Measurements from ENCODE around the gene CDC20B.

The CDC20B gene, protein sequence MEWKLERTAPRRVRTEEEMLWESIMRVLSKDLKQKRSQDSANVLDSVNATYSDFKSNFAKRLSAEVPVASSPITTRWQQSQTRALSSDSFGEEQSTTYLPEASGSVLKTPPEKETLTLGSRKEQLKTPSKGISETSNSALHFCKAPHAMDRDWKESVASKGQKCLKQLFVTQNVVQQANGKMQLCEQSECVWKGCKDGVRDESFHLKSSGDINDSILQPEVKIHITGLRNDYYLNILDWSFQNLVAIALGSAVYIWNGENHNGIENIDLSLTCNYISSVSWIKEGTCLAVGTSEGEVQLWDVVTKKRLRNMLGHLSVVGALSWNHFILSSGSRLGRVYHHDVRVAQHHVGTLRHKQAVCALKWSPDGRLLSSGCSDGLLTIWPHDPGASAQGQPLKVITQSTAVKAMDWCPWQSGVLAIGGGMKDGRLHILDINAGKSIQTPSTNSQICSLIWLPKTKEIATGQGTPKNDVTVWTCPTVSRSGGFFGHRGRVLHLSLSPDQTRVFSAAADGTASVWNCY

DNA sequence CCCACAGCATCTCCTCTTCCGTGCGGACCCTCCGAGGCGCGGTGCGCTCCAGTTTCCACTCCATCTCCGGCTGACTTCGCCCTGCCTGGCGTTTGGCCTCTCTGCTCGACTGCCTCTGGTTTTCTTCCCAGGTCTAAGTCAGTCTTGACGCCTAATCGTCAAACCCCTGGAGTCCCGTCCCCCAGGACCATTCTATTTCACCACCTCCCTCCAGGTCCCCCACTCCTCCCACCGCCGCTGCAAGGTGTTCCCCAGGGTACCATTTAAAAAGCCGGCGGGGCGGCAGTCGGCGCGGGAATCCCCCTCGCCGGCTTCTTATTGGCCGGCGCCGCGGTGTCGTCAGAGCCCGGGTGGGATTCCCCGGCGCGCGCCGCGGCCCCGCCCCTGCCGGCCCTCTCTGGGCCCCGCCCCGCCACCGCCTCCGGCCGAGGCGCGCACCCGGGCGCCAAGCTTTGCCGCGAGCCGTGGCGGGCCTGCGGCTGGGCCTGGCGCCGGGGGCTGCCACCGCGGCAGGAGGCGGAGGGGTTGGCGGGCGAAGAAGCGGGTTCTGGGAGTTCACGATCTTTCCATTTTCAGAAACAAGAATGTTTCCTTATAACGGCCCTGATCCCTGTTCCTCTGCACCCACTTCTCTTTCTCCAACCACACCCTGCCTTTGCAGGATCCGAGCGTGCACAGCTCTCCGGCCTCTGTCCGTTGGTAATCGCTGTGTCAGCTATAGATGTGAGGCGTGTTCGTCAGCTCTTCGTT lies at the start of gene CDC20B:
Gene CDC20B, minus strand, starts transcription at position 241 of the 750 bp plus-strand sequence. Its CDS starts 177 bp downstream, at position 64.
- DNase-seq, result no peak

DNA sequence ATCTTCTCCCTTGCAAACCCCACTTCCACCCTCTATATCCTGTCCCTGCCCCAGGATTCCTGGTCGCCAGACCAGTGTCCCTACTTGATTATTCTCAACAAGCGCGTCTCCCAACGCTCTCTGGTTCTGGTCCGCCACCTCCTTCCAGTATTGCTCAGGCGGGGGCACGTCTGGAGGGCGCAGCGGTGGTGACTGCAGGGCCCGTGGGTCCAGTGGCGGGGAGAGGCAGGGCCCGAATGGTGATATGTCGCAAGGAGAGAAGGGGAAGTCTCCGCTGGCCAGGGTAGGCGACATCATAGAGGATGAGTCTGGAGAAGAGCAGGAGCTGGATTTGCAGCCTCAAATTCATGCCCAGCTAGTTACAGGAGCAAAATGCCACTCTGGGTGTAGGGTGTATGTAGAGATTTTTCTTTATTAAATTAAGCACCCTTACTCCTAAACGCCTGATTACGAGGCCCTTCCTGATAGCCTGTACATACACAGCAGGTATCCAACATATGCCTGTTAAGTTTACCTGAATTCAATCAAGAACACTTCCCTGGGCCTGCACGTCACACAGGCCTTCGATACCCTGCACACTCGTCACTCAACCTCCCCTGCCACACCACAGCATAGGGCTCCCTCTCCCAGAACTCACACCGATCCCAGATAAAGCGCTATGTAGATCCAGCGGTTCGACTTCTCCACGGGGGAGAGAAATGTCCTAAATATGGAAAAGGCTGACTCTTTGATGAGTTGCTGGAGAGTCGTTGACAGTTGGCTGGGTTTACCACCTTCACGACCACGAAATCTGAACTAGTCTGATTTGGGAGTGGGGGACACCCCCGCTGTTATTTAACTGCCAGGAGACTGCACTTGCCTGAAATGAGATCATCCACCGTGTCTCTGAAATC lies 49.4 kb upstream of the CDC20B start:
- DNase-seq, result no peak

DNA sequence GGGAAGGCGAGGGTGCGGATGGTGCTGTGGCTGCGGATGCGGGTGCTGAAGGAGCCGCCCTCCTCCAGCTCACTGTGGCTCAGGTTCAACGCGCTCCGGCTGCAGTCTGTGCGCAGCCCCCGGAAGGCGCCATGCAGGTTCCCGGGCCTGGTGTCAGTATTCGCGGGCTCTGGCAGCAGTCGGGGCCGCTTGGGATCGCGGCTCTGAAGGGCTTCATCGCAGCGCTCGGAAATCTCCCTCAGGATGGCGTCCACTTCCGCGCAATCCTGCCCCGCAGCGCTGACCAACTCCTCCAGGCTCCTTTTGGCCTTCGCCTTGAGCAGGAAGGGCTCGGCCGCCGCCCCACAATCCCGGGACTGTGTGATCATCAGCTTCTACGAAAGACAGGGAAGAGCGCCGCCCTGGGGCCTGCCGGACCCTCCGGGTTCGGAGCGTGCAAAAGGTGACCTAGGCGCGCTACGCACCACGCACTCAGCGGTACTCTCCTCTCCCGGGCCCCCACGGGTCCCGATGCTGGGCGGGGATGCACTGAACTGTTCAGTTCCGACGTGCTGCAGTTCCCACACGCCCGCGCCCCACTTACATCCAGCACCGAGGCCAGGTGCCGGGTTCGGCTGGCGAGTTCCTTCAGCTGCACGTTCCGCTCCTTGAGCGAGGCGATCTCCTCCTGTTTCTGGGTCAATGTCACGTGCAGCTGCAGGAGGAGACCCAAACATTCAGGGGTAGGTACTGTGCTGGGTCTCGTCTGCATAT lies 47.6 kb upstream of the CDC20B start:
- DNase-seq, result no peak

DNA sequence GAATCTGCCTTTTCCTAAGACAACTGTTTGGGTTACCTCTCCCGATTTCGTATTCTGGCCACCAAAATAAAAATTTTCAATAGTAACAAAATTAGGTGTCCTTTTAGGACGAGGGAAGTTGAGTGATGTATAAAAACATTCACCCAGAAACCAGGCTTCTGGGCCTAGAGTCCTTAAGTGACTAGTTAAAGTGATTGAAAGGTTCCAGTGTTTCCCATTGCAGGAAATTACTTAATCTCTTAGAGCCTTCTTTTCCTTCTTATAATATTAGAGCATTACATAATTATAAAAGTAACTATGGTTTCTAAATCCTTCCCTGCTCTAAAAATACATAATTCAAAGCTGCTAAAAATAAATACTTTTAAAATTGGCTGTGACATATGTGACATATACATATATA lies 46.8 kb upstream of the CDC20B start:
- no peak for DNase-seq

DNA sequence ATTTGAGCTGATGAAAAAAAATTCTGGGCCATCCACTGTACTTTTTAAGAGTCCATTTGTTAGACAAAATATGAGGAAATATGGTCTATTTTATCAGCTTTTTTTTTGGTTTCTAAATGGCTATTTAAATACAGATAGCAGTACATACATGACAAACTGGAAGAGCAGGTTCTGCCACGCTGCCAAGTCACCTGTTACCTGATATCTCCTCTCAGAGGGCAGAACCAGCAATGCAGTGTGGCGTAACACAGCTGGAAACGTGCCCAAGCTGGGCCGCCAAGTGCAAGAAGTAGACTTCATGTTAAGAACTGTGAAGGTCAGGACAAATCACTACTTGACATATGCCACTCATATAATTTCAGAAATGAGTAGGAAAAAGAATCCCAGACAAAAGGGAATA lies 46.0 kb upstream of the CDC20B start:
- no peak for DNase-seq

DNA sequence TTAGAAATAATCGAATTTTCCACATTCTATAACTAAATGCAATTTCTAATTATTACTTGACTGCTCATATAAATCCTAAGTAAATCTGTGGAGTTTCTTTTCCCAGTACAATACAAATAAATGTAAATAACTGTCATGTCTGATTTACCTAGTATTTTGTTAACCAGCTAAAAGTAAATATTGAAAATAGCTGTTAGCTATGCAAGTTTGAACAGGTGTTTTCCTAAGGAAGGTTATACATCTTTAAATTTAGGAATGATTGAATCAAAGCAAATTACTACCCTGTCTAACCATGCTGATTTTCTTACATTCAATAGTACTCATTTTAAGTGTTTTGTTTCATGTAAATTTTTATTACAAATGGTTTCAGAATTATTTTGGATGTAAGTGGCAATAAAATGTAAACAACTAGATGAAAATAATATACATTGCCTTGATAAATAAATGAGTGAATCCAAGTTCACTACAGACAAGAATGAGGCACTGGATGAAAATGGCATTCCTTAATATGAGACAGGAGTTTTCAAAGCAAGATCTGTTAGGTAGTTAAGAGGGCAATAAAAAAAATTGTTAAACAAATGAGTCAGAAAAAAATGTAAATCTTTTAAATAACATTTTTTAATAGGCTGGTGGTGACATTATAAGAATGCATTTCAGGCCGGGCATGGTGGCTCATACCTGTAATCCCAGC lies 38.4 kb upstream of the CDC20B start:
- no peak for DNase-seq

DNA sequence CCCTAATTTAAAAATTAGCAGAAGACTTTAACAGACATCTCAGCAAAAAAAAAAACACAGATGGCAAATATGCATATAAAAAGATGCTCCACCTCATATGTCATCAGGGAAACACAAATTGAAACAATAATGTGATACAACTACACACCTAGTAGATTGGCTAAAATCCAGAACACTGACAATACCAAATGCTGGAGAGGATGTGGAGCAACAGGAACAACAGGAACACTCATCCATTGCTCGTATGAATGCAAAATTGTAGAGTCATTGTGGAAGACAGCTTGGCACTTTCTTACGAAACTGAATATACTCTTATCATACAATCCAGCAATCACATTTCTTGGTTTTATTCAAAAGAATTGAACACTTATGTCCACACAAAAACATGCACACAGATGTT lies 32.0 kb upstream of the CDC20B start:
- no peak for DNase-seq

DNA sequence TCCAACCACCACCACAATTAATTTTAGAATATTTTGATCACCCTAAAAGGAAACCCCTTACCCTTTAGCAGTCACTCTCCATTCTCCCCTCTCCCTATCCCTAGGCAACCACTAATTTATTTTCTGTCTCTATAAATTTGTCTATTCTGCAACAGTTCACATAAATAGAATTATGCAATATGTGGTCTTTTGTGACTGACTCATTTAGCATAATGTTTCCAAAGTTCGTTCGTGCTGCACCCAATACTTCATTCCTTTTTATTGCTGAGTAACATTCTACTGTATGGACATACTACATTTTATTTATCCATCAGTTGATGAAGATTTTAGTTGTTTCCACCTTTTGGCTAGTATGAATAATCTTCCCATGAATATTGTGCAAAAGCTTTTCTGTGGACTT lies 18.2 kb upstream of the CDC20B start:
- DNase-seq, result no peak

DNA sequence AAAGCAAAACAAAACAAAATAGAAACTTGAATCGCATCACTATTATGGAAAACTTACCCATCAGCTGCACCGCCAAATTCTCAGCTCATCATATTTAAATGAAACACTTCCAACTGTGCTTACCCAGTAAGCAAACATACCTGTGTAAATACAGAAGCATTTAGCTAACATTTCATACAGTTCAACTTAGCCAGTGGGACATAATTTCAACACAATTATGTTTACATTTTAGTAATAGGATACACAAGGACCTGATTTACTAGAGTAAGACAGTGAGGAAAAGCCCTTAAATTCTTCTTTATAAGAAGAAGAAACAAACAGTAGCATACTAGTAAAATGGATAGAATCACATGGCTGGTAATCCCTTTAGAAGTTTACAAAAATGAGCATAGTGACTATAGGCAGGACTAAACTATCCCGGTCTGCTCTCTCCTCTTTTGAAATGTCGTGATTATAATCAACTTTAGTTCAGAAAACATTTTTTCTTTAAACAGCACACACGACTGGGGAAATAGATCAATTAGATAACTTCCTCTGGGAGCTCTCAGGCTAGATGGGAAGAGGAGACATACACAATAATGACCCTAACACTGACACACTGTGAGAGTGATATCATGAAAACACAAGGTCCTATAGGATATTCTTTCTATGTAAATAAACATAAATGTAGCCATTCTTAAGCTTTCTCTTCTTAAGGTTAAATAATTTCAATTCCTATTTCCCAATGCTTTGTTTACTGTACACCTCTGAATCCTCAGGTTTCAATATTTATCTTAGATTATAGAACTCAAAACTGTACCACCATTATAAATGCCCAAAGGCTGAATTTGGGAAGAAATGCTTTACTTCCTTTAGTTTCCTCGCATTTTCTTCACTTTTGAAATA lies 15.9 kb upstream of the CDC20B start:
- DNase-seq, result no peak

DNA sequence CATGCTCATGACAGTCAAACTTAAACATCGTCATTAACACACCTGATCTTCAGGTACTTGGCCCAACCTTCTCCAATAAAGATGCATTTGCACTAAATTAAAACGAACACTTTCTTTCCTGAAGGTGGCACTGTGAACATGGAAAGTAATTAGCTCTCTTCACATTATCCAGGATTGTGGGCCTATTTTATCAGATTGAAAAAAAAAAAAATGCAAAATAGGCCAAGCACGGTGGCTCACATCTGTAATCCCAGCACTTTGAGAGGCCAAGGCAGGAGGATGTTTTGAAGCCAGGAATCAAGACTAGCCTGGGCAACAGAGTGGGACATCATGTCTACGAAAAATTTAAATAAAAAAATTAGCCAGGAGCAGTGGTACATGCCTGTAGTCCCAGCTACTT lies 14.4 kb upstream of the CDC20B start:
- no peak for DNase-seq

DNA sequence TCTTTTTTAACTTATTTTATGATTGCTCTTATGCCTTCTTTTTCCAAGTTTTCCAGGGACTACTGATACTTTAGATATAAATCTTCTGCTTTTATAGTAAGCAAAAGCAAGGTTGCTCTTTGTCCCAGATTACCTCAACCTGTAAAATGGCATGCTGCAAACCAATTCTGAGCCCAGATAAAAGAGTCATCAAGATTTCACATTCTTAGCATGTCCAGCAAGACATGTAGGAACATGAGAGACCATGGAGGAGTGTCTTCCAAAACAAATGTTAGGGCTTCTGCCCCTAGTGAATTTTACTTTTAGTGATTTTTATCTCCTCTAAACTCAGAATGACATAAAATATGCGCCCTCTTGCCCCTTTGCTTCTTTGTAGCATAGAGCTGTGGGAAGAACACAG lies 7.0 kb upstream of the CDC20B start:
- DNase-seq, result no peak

DNA sequence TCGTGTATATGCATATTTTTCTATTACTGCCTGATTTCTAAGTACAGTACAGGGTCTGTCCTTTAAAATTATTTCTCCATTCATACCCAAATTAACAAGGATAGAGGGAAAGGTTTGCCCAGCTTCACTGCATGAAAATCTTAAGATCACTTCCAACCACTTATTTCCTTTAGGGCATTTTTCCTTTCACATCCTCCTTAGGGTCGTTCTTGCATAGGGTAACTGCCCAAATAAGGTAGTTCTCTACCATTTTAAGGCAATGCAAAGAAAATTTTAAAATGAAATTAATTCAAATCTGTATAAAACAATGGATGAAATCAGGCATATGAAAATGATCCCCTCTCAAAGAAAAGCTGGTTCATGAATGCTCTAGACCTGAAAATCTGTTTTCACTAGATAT lies 4.1 kb upstream of the CDC20B start:
- no peak for DNase-seq

DNA sequence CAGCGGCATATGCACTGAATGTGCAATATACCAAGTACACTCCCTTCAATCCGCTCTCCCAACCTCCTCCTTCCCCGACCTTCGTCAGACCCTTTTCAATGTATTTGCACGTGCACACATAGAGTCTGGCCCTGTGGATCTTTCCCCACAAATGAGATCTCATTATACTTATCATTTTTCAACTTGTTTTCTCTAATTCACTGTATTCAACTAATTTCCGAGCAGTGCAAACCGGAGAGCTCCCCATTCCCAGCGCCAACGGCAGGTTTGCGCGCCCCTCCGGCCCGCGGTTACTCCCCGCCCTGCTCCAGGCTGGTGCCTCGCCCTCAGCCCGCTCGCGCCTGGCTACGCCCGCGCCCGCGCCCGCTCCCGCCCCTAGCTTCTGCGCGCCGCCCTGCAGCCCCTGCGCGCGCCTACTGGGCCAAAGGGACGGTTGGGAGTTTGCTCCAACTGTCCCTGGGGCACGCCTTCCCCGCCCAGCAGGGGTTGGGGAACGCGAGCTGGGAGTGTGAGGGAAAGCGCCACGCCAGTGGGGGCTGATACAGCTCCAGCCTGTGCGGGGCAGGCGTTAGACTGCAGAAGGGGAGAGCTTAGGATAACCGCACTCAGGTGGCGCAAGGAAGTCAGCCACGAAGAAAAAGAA lies 3.3 kb upstream of the CDC20B start:
- DNase-seq, result no peak

DNA sequence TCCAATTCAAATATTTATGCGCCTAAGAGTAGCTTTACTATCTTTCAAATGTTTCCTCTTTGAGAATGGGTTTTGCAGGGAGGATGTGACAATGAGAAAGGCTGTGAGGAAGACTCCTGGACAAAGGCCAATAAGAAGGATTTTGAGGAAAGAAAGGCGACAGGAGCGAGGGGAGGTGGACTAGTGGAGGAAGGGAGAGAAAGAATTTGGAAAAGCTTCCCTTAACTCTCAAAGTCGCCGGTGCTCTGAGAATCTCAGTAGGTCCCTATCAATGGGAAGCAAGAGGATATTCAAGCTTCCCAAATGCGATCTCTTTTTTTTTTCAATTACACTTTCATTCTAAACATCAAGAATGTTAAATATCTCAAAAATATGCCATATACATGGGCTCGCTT lies 2.8 kb upstream of the CDC20B start:
- no peak for DNase-seq

DNA sequence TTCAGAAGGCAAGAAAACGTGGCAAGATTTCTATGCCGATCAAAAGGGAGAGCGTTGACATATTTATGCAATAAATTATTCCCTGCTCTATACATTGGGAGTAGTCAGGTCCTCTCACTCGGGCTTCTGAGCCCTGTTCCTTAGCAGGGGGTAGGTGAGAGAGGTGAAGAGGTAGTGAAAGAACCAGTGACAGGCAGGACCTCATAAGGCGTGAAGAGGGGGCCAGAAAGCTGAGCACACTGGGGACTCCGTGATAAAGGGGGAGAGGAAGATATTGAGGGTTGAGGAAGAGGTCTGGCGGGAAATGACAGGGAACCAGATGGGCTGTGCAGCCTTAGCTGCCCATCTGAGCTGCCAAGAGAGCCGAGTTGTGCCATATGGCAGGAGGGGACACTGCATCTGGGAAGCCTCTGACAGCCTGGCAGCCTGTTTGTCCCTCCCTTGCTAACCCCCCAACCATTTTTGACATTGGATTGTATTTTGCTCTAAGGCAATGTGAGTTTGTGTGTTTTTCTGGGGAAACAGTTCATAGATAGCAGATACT lies 782 bp upstream of the CDC20B start:
- no peak for DNase-seq

DNA sequence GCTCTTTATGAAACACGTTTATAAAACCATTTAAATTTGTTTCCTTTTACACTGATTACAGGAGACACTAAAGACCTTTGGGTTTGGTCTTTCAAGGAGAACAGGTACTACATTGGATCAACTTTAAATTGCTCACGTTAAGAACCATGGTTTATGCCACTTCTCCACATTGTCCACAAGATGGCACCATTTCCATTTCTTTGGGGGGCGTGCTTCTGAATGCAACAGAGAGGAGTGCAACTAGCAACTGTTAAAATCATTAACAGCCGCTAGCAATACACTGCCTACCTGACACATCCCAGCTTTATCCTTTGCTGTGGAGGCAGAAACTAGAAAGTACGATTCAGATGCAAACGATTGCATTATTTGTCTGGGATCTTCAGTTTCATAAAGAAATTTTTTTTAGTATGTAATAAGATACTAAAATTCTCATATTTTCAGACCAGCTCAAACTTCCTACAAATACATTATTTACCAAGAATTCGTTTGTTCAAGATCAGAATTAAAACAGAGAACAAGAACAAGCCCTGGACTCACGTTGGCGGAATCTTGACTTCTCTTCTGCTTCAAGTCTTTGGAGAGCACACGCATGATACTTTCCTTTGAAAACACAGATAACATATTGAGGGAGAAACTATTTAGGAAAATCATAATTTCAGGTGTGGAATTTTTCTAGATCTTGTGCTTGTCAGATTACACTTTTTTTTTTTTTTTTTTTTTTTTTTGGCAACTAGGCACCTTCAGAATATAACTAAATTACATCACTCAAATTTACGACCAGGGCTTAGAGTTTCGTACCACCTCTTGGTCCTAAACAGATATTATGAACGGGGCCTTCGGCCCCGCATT lies 702 bp downstream of the CDC20B start:
- no peak for DNase-seq

DNA sequence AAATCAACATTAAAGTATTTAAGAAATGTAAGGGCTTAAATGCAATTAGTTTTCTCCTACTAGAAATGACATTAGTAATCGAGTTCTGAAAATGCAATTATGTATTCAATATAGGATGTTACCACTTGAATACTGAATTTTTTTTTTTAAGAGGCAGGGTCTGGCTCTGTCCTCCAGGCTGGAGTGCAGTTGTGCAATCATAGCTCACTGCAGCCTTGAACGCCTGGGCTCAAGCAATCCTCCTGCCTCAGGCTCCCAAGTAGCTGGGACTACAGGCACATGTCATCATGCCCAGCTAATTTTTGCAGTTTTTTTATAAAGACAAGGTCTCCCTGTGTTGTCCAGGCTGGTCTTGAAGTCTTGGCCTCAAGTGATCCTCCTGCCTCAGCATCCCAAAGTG lies 1.5 kb downstream of the CDC20B start:
- no peak for DNase-seq

DNA sequence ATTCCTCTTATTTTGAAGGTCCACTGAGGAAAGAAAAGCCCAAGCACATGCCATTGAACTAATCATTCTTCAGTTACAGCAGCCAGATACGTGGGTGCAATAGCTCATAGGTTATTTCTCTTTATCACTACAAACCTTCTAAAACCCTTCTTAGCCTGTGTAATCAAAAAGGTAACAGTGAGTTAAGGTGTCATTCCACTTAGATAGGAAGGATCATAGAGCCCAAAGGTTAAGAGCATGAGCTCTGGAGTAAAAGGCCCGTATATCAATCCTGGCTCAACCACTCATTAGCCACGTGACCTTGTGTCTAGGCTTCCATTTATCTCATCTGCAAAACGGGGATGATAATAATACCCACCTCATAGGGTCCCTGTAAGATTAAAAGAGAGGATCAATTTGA lies 10.3 kb downstream of the CDC20B start:
- DNase-seq, result no peak

All from GF-D8 (cell line).